HCT116 (cell line): ENCODE measurements around the gene GAK. TPM values are rescaled to one million over a fixed set of nuclear protein-coding genes. Genes with fewer than 3 reads are reported as not detected.

ENCODE experiments used
- ATAC-seq: fragments of 200-7000 bp; cut with Tn5 transposase; 2 replicates; pipeline ENCODE4 v1.9.1; 2020; ENCODE audit warnings: mild to moderate bottlenecking, moderate library complexity
- BruUV-seq: library from RNA; stranded (reverse); fragments of 400-500 nt; replicated peaks from 2 replicates; lab custom pipeline; 2021; lab: Mats Ljungman, UMichigan
- CTCF ChIA-PET: fragments of 300-600 bp; sonication (Branson Sonifier 250); formaldehyde crosslinking; loops from one replicate; lab custom pipeline; 2021; ENCODE audit warnings: antibody characterized with exemption; lab: Charles Lee
- POLR2A ChIA-PET: fragments of 300-600, 350-600 bp; sonication (Branson Sonifier 250); formaldehyde crosslinking; loops from one replicate; lab custom pipeline; 2021; ENCODE audit warnings: antibody characterized with exemption; lab: Charles Lee
- RAD21 ChIA-PET, 2 experiments: fragments of 300-600 bp; sonication (Branson Sonifier 250); formaldehyde crosslinking; loops; one replicate each; lab custom pipeline; 2023; ENCODE audit warnings: low total read pairs in 2 of 2; ENCODE audit not compliant: uncharacterized antibody in 2 of 2, unreplicated experiment in 2 of 2, low non-redundant PET in 1 of 2; lab: Charles Lee
- DNase-seq: peaks from one replicate; pipeline ENCODE4 v3.0.0-alpha.2; 2010; ENCODE audit warnings: low read depth, low spot score
- H2AFZ ChIP-seq: fragments of 200-600 bp; shearing (Covaris generic), sonication (generic); 2 replicates; pipeline ENCODE4 v1.6.1; 2017; ENCODE audit warnings: low read depth, mixed run types, mixed read lengths, antibody characterized with exemption, low read length; ENCODE audit not compliant: poor library complexity, severe bottlenecking
- H3K27ac ChIP-seq: 2 replicates; pipeline ENCODE4 v1.5.1; 2012; ENCODE audit warnings: low read depth, low read length
- H3K27me3 ChIP-seq: fragments of 200-600 bp; sonication (generic); 2 replicates; pipeline ENCODE4 v1.6.1; 2016; ENCODE audit warnings: mixed run types, low read length, mixed read lengths; ENCODE audit not compliant: insufficient read depth
- H3K36me3 ChIP-seq, 2 experiments: fragments of 200-500 bp in 1 of 2; fragments of 200-600 bp in 1 of 2; sonication (Bioruptor generic) in 1 of 2; sonication (generic) in 1 of 2; 2 replicates each; pipeline versions ENCODE4 v1.5.1 to v1.6.1; 2014 to 2016; ENCODE audit warnings: low read length in 2 of 2, inconsistent platforms in 1 of 2, mixed read lengths in 1 of 2, mixed run types in 1 of 2; ENCODE audit not compliant: insufficient read depth in 2 of 2, control insufficient read depth in 1 of 2
- H3K4me1 ChIP-seq, 2 experiments: fragments of 200-600 bp in 1 of 2; sonication (generic) in 1 of 2; 2 replicates each; pipeline versions ENCODE4 v1.5.1 to v1.6.1; 2012 to 2017; ENCODE audit warnings: low read length in 2 of 2, inconsistent platforms in 1 of 2, mild to moderate bottlenecking in 1 of 2, mixed read lengths in 1 of 2, mixed run types in 1 of 2, moderate library complexity in 1 of 2; ENCODE audit not compliant: insufficient read depth in 2 of 2, control insufficient read depth in 1 of 2
- H3K4me2 ChIP-seq: fragments of 200-600 bp; sonication (generic); 2 replicates; pipeline ENCODE4 v1.6.1; 2017; ENCODE audit warnings: mixed run types, low read length, mixed read lengths
- H3K4me3 ChIP-seq, 2 experiments: fragments of 200-600 bp in 1 of 2; sonication (generic) in 1 of 2; replicated peaks in 1 of 2; 2 replicates each; pipeline ENCODE4 v1.5.1; 2011 to 2016; ENCODE audit warnings: low read length in 2 of 2, control low read depth in 1 of 2, low read depth in 1 of 2, mild to moderate bottlenecking in 1 of 2, mixed read lengths in 1 of 2, mixed run types in 1 of 2
- H3K79me2 ChIP-seq: fragments of 200-600 bp; sonication (generic); 2 replicates; pipeline ENCODE4 v1.6.1; 2017; ENCODE audit warnings: mild to moderate bottlenecking, mixed run types, low read length, moderate library complexity, mixed read lengths; ENCODE audit not compliant: insufficient read depth
- H3K9ac ChIP-seq: fragments of 200-600 bp; sonication (generic); 2 replicates; pipeline ENCODE4 v1.6.1; 2016; ENCODE audit warnings: low read length, mixed read lengths
- H3K9me2 ChIP-seq: fragments of 200-600 bp; sonication (generic), shearing (Covaris generic); 2 replicates; pipeline ENCODE4 v1.6.1; 2017; ENCODE audit warnings: mixed run types, mild to moderate bottlenecking, moderate library complexity; ENCODE audit not compliant: insufficient read depth
- H3K9me3 ChIP-seq, 2 experiments: fragments of 200-500 bp in 1 of 2; fragments of 200-600 bp in 1 of 2; sonication (Bioruptor generic) in 1 of 2; sonication (generic) in 1 of 2; 2 replicates each; pipeline ENCODE4 v1.6.1; 2014 to 2017; ENCODE audit warnings: low read length in 2 of 2, mixed read lengths in 2 of 2, inconsistent platforms in 1 of 2, low read depth in 1 of 2, mild to moderate bottlenecking in 1 of 2, mixed run types in 1 of 2, moderate library complexity in 1 of 2; ENCODE audit not compliant: control insufficient read depth in 1 of 2, insufficient read depth in 1 of 2
- H4K20me1 ChIP-seq: fragments of 200-600 bp; sonication (generic), shearing (Covaris generic); 2 replicates; pipeline ENCODE4 v1.6.1; 2017; ENCODE audit warnings: mixed run types, mild to moderate bottlenecking, moderate library complexity; ENCODE audit not compliant: insufficient read depth
- ATF3 ChIP-seq: IDR thresholded peaks from 2 replicates; pipeline ENCODE4 v1.6.1; 2012
- CBX3 ChIP-seq: IDR thresholded peaks from 2 replicates; pipeline ENCODE4 v1.6.1; 2012; ENCODE audit warnings: low read depth
- CEBPB ChIP-seq: IDR thresholded peaks from 2 replicates; pipeline ENCODE4 v1.6.1; 2012; ENCODE audit warnings: low read depth
- CTCF ChIP-seq, 3 experiments: fragments of 200-600 bp in 1 of 3; sonication (generic) in 1 of 3; IDR thresholded peaks in 2 of 3; conservative IDR thresholded peaks in 1 of 3; 2 replicates each; pipeline ENCODE4 v1.5.1; 2012 to 2017; ENCODE audit warnings: low read depth in 2 of 3, low read length in 2 of 3, antibody characterized with exemption in 1 of 3, borderline replicate concordance in 1 of 3, control low read depth in 1 of 3, mild to moderate bottlenecking in 1 of 3, mixed read lengths in 1 of 3, mixed run types in 1 of 3, moderate library complexity in 1 of 3; ENCODE audit not compliant: insufficient read depth in 1 of 3
- EGR1 ChIP-seq: IDR thresholded peaks from 2 replicates; pipeline ENCODE4 v1.6.1; 2012; ENCODE audit warnings: low read depth
- EZH2 ChIP-seq: fragments of 200-600 bp; sonication (generic); IDR thresholded peaks from 2 replicates; pipeline ENCODE4 v1.6.1; 2017; ENCODE audit warnings: antibody characterized with exemption, mixed run types
- EZH2phosphoT487 ChIP-seq: fragments of 200-600 bp; IDR thresholded peaks from 2 replicates; pipeline ENCODE4 v1.6.1; 2018; ENCODE audit warnings: antibody characterized with exemption, borderline replicate concordance
- FOSL1 ChIP-seq: IDR thresholded peaks from 2 replicates; pipeline ENCODE4 v1.6.1; 2012; ENCODE audit warnings: low read depth
- JUND ChIP-seq: IDR thresholded peaks from 2 replicates; pipeline ENCODE4 v1.6.1; 2012
- POLR2A ChIP-seq: IDR thresholded peaks from 2 replicates; pipeline ENCODE4 v1.7.0; 2011; ENCODE audit warnings: borderline replicate concordance; ENCODE audit not compliant: insufficient read depth, insufficient read length; ENCODE audit errors: extremely low read depth
- POLR2AphosphoS5 ChIP-seq: IDR thresholded peaks from 2 replicates; pipeline ENCODE4 v1.6.1; 2011; ENCODE audit warnings: mild to moderate bottlenecking, low read depth, low read length, moderate library complexity
- SIN3A ChIP-seq: IDR thresholded peaks from 2 replicates; pipeline ENCODE4 v1.6.1; 2012; ENCODE audit warnings: low read depth
- TCF7L2 ChIP-seq: IDR thresholded peaks from 2 replicates; pipeline ENCODE4 v1.7.0; 2011; ENCODE audit warnings: borderline replicate concordance, inconsistent platforms; ENCODE audit not compliant: insufficient read depth, insufficient read length; ENCODE audit errors: extremely low read depth
- YY1 ChIP-seq: IDR thresholded peaks from 2 replicates; pipeline ENCODE4 v1.6.1; 2011; ENCODE audit warnings: low read length, low read depth, moderate library complexity, mild to moderate bottlenecking; ENCODE audit not compliant: insufficient replicate concordance; ENCODE audit errors: extremely low read depth
- ZFX ChIP-seq: fragments of 450-650 bp; IDR thresholded peaks from 2 replicates; pipeline ENCODE4 v1.6.1; 2017
- ZNF274 ChIP-seq: fragments of 200-500 bp; sonication (Bioruptor generic); IDR thresholded peaks from 2 replicates; pipeline ENCODE4 v1.6.1; 2014; ENCODE audit warnings: mild to moderate bottlenecking, low read depth, low read length, inconsistent platforms
- intact Hi-C: fragments of 100-400 bp; cut with micrococcal nuclease; formaldehyde crosslinking; loops from 2 replicates; pipeline ENCODE4 v1.10.0; 2022
- total RNA-seq: library from RNA; stranded (reverse); gene quantifications from one replicate; pipeline ENCODE4 v1.2.1, GENCODE V29; 2021; ENCODE audit not compliant: unreplicated experiment
- TF ChIP-seq, protein P1 (sequence below): IDR thresholded peaks from 2 replicates; pipeline ENCODE4 v1.6.1; 2012

Gene GAK
- total RNA-seq, 1 experiment from 2014 or later = 123 TPM

GRCh38 chr4:867526-868250, 64.4 kb downstream of the GAK start:
- no peak overlapping the region for H3K9ac ChIP-seq
- H3K27me3 ChIP-seq = no peaks in the 10 kb centered on the region
- H3K27ac ChIP-seq = no peak overlapping the region
- POLR2A ChIA-PET = no interaction called here
- no peaks in the 10 kb centered on the region for H3K4me1 ChIP-seq
- H3K4me3 ChIP-seq = no peak overlapping the region
- no peak overlapping the region for H3K4me2 ChIP-seq
- TF ChIP-seq EGR1 (no peak), FOSL1 (no peak), SIN3A (no peak), POLR2AphosphoS5 (no peak), ATF3 (no peak), JUND (no peak), EZH2phosphoT487 (no peak)
- TF ChIP-seq, protein P1, sequence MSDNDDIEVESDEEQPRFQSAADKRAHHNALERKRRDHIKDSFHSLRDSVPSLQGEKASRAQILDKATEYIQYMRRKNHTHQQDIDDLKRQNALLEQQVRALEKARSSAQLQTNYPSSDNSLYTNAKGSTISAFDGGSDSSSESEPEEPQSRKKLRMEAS = no peak
- TF ChIP-seq, all 23 proteins: peak for 0
- BruUV-seq = no TSS peak
- intact Hi-C loops = no loop called here
- peaks cover 7 to 28% of the 10 kb centered on the region in 2 experiments for H3K36me3 ChIP-seq
- DNase-seq = no peak
- ATAC-seq = no peak
- H2AFZ ChIP-seq = no peak overlapping the region
- no peaks in the 10 kb centered on the region for H3K9me3 ChIP-seq
- H4K20me1 ChIP-seq = no peaks in the 10 kb centered on the region
- RAD21 ChIA-PET = no interaction called here
- H3K9me2 ChIP-seq = no peaks in the 10 kb centered on the region
- CTCF ChIA-PET = no interaction called here
- H3K79me2 ChIP-seq = no peaks in the 10 kb centered on the region

GRCh38 chr4:866761-867390, 65.2 kb downstream of the GAK start:
- no peaks in the 10 kb centered on the region for H3K79me2 ChIP-seq
- DNase-seq (no peak), ATAC-seq (no peak)
- H3K4me2 ChIP-seq = no peak overlapping the region
- H3K9me2 ChIP-seq = no peaks in the 10 kb centered on the region
- H3K4me3 ChIP-seq = no peak overlapping the region
- H3K9me3 ChIP-seq = no peaks in the 10 kb centered on the region
- ChIA-PET RAD21 (no interaction called here), POLR2A (no interaction called here), CTCF (no interaction called here)
- H2AFZ ChIP-seq = no peak overlapping the region
- no TSS peak for BruUV-seq
- no peak overlapping the region for H3K9ac ChIP-seq
- peaks cover 7 to 28% of the 10 kb centered on the region in 2 experiments for H3K36me3 ChIP-seq
- no peaks in the 10 kb centered on the region for H4K20me1 ChIP-seq
- H3K27me3 ChIP-seq = no peaks in the 10 kb centered on the region
- intact Hi-C loops = no loop called here
- no peak overlapping the region for H3K27ac ChIP-seq
- H3K4me1 ChIP-seq = no peaks in the 10 kb centered on the region
- TF ChIP-seq TCF7L2 = no peak
- TF ChIP-seq EZH2 = no peak
- TF ChIP-seq EGR1 = no peak
- no peak for TF ChIP-seq CBX3
- TF ChIP-seq SIN3A = no peak
- no peak for TF ChIP-seq CTCF (IDR thresholded peaks at IDR 0.05 in 2 of 3, conservative IDR thresholded peaks at IDR 0.05 in 1 of 3; ENCODE audit: borderline replicate concordance in 1 of 3, insufficient read depth in 1 of 3, low read depth in 2 of 3, low read length in 2 of 3)
- TF ChIP-seq CEBPB = no peak
- no peak for TF ChIP-seq YY1
- TF ChIP-seq ZFX = no peak
- TF ChIP-seq ZNF274 = no peak
- TF ChIP-seq POLR2A = no peak
- TF ChIP-seq FOSL1 = no peak
